NCI-H1417 (cell line): Measurements from ENCODE around the gene TPRG1.

ENCODE experiments used
- DNase-seq, 3 experiments: peaks; one replicate each; lab custom pipeline; 2025; lab: John Stamatoyannopoulos, UW

TPRG1 gene

DNA sequence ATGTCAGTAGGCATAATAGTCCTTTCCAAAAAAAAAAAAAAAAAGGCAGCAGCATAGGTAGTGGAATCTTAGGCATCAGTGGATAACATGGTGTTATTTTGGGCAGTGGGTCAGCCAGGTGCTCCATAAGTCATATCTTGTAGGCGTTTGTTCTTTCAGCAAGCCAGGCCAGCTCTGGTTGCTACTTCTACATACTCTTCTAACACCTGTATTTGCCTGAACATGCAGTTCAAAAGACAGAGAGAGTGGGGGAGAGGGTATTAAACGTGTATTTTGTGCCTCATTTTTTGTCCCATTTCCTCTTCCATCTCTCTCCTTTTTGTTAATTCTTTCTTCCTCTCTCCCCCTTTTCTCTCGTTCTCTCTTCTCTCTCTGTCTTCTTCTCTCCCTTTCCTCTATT lies 110.4 kb downstream of the TPRG1 start:
- DNase-seq = no peak

DNA sequence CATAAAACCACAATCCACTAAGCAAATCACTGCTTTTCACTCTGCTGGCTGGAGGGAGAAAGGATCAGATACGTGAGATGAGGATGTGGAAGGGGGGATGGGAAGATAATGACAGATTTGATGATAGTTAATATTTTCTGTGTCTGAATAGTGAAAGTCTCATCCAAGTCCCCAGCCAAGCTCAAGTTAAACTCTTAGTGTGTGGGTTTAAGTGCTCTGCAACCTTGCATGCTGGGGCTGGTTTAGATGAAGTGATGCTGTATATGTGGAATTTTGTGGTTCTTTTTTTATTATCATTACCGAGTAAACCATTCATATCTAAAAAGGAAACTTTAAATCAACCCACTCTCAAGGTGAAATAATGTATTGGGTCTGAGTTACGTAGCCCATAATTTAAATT lies 111.0 kb downstream of the TPRG1 start:
- DNase-seq = no peak

DNA sequence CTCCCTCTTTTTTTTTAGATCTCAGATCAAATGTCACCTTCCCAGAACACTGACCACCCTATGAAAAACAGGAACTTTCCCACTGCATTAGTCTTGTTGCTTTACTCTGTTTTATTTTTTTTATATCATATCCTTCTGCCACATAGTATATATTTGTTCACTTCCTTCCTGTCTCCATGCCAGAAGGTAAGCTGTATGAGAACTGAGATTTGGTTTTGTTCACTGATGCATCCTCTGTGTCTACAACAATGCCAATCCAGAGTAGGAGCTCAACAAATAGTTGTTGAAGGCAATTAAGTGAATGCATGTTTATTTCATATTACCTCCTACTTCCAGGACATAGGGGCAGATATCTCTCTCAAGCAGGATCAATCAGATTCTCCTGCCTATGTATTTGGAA lies 114.4 kb downstream of the TPRG1 start:
- no peak for DNase-seq

DNA sequence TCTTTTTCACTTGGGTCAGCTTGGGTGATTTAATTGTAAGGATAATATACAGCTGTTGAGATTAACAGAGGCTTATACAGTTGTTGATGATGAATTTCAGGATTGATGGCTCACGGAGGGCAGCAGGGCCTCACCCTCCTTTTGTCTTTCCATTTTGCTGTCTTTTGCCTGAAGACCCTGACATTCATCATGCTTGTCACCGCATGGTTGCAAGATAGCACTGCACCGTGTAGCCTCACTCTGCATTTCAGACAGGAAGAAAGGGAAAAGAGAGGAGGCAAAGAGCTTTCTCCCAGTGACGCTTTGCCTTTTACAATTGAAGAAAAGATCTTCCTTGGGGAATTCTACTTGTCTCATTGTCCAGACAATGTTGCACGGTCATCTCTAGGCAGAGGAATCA lies 115.1 kb downstream of the TPRG1 start:
- no peak for DNase-seq

DNA sequence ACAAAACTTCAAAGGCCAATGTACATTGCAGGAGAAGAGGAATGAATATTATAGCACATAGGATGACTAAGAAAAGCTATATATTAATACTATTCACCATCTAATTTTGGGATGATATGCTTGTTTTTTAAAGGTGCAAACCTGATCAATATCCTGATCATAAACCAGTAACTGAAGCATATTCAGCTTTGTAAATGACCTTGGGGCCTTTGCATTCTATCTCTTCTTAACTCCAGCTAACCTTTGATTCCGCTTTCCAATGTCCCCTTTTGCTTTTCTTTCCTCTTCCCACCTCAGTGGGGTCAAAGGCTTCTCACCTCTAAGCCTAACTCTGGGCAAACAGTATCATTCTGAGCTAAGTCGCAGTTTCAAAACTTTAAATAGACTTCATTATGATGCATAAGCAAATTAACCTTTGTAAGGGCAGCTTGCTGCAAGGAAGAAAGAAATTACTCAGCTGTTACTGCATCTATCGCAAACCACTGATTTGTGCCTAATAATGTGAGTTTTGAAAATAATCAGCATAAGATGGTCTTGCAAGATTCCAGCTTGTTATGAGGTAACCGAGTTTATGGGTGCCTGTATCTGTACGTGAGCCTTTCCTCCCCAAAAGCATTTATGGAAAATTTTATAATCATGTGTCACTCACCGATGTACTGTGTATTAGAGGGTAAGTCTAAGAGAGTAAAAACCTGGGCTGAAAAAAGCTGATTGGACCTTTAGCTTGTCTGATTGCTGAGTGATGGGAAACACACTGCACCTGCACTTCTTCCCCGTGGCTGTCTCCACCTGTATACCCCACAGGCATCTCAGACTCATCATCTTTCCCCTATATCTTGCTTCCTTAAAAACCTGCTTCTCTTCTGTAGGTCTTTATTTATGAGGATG lies 116.8 kb downstream of the TPRG1 start:
- DNase-seq = peak in 1 of 3 experiments; percentile 43

DNA sequence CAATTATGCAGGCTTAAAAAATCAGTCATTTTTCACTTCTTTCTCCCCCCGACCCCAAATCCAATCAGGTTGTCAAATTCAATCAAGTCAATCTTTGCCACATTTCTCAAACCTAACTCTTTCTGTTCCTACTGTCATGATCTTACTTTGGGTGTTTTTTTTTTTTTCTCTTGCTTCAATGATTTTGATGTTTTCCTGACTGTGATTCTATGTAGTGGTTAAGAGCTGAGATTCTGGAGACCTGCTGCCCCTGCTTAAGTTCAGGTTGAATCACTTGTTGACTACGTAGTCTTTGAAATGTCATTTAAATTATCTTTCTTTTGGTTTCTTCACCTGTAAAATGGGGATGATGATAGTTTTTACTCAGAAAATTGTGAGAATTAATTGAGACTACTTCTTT lies 117.5 kb downstream of the TPRG1 start:
- no peak for DNase-seq

DNA sequence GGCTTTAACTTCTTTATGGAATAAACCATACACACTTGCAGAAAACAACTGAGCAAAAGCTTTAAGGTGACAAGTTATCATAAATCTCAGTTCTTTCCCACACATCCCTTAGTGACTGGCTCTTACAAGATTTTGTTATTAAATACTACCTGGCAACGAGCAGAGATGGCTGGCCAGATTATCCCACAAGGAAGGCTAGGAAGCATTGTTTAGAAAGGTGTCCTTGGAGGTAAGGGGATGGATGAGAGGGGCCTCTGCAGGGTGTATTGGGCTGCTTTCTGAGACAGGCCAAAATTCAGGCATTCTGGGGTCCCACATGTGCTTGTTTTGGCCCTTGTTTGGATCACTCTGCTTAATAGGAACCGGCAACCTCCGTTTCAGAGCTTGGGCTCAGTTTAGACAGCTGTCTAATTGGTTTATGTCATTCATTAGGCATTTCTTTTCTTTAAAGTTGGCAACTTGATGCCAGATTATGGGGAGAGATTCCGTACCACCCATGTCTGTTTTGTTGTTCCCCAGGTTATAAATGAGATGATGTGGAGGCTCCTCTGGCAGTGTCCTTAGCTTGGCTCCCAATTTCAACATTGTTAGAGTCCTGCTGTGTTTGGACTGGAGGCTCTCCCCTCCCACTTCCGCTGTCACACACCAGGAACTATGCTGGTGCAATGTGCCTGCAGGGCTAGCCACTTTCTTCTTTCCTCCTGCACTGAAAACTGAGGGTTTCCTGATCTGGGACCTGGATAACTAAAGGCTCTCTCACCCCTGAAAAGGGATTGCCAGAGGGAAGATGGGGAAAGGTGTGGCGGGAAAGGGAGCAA lies 121.1 kb downstream of the TPRG1 start:
- no peak for DNase-seq

DNA sequence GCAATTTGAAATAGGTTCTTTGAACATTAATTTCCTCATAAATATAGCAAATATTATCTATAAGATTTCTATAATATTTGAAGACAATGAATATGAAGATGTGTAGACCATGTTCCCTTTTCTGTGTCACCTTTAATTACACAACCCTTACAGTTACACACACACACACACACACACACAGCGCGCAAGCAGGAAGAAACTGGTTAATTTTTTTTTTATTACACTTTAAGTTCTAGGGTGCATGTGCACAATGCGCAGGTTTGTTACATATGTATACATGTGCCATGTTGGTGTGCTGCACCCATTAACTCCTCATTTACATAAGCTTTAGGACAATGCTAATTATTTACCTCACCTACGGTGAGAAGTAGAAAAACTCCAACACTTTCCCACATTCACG lies 122.9 kb downstream of the TPRG1 start:
- DNase-seq = no peak

DNA sequence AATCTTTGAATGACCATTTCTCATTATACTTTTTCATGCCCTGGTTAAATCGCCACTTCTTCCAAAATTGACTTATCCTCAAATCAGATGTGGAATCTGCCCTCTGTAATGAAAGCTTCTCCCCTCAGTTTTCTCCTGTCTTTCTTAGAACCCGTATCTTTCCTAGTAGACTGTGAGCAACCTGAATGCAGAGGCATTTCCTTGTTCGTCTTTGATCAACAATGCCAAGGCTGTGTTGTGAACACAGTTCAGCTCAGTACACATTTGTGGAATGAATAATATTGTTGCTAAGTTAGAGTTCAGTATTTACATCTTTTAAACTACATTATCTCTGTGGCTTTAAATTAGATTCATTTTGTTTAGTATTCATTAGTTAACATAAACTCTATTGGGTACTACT lies 123.3 kb downstream of the TPRG1 start:
- DNase-seq = no peak

DNA sequence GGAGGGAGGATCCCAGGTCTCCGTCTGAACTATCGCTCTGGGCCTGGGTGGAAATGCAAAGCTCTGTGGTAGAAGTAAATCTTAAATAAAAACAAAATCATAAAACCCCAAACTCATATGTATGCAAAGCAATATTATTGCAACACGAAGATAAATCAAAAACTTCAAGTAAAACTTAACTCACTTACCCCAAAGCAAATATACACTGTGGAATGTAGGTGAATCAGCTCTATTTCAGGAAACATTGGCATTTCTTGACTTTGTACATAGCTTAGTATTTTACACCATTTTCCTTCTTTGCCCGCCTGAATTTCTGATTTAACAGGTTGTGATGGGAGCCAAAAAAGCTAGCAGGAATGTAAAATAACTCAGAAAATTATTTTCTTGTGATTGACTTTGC lies 126.2 kb downstream of the TPRG1 start:
- no peak for DNase-seq

DNA sequence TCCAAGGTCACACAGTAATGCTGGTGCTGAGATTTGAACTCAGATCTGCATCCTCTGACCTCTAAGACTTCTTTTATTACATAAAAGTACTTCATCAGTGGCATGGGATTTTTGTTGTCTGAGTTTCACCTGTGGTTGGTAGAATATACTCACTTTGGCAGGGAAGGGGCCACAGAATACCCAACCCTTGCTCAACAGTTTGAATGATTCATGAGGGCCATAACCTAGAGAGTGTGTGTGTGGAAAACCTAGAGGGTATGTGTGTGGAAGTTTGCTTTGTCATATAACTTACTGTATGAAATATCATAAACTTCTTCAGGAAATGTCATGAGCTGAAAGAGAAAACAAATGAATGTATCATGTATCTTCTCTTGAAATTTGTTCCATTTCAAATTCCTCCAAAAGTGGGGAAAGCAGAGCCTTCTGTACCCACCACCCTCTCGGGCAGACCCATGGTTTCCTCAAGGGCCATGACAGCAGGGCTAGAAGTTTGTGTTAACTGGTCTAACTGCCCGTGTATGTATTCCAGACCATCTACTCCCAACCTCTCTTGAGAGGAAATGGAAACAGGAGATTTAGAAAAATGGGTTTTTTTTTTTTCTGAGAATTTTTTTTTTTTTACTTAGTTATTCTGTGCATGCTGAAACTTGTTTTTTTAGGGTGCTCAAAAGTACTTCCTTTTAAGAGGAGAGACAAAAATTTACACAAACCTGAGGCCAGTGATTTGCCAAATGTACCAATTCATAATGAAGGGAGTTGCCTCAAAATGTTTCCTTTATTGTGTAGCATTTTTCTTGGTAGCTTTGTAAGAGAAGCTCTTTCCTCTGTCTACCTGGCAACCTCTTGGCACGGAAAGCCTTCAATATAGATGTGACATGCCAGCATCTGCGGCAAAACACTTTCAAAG lies 127.0 kb downstream of the TPRG1 start:
- DNase-seq = no peak

DNA sequence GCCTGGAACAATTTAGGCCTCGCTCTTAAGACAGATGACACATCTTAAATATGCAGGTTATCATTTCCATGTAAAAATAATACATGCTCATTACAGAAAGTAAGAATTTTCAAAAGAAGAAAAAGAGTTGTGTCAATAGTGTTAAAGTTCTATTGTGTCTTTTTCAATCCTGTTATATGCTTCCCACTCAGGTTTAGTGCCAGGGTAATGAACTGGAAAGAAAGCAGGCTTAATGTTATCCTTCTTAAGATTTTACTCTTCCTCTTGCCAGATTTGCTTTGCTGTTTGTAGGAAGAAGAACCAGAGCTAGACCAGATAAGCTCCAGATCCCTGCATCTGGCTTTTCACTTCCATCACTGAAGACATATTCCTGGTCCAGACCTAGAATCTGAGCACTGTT lies 128.6 kb downstream of the TPRG1 start:
- no peak for DNase-seq

DNA sequence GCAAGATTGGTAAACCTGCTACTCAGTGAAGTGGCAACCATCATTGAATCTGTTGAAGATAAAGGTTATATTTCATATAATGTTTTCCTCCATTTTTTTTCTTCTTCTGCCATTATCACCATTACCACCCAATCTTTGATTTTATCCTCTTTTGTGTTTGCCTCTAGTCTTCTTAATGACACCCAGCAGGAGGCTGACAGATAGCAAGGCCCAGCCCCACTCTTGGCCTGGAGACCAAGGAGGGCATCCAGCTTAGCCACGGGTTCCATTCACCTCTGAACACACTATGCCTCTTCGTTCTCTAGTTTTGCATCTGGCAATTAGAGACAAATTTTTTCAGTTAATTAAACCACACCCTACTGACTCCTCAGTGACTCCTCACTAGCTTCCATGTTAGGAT lies 129.7 kb downstream of the TPRG1 start:
- no peak for DNase-seq

DNA sequence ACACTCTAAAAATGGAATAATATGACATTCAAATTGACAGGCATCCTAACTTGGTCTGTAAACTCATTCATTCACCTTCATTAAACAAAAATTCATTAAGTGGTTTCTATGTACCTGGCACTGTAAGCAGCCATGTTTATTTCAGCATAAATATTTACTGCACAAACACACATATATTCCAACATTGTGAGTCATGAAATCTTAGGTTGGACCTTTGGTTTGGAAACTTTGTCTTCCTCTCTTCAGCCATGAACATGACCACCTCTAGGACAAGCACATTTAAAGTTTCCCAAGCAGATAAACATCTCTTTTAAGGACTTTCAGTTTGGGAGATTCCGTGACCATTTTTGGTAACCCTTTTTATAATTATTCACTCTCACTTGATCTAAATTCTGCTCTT lies 131.8 kb downstream of the TPRG1 start:
- no peak for DNase-seq

DNA sequence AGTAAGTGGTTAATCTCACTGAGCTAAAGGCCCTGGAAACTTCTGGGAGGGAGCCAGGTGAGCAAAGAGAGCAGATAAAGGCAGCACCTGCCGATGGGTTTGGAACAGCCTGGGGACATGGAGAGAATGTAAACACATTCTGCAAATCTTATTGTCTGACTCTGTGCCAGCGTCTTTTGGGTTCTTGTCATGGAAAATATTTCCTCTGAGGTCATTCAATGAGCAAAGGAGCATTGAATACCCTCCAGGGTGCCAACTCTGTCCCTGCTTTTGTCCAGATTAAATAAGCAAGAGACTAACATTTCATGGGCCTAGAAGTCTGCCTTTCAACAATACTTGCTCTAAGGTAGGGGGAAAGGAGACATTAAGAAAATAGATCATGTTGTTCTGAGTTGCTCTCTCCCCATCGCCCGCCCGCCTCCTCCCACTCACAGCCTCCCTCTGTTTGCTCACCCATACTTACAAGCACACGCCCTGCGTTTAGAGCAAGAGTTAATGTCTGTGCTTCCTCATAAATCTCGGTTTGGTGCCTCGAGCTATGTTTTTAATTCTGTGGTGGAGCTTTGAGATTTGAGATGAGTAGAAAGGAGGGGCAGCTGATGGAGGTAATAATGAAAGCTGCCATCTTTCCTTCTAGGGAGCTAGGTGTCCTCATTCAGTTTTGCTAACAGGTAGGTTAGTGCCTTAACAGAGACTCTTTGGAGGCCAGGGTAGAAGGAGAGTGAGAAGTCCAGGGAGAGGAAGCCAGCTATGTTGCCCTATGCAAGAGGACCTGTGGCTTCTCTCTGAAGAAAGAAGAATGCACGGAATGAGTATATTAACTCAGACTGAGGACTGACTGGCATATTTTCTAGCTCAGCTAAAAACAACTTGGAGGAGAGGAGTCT lies 132.9 kb downstream of the TPRG1 start:
- peak; percentile 86 to 99 (median 97) for DNase-seq

DNA sequence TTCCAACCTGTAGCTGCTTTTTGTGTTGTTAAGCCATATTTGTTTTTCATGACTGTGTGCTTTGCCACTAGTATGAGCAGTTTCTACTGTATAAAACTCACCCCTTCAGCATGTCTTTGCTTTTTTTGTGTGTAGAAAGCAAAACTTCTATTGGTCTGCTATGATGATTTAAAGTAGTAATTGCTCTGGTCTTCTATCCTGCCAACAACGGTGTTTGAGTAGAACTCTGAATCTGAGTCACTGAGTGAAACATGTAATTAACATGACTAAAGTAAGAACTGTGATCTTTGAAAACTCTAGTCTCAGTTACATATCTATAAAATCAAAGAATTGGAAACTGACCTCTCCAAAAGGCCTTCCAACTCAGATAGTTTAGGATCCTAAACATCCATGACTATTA lies 133.6 kb downstream of the TPRG1 start:
- DNase-seq = no peak

DNA sequence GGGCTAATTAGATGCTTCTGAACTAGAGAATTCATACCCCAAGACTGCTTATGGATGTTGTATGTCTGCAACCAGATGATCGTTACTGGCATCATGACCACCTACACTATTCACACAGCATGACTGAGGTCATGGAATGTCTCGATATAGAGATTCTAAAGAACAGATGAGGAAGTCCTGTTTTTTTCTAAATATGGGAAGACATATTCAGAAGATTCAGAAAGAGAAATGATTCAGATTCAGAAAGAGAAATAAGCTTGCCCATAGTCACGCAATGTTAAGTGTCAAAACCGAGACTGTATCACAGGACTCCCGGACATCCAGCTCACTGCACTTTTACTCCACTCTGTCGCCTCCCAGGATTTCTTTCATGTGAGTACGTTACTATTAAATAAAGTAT lies 136.2 kb downstream of the TPRG1 start:
- DNase-seq = no peak

DNA sequence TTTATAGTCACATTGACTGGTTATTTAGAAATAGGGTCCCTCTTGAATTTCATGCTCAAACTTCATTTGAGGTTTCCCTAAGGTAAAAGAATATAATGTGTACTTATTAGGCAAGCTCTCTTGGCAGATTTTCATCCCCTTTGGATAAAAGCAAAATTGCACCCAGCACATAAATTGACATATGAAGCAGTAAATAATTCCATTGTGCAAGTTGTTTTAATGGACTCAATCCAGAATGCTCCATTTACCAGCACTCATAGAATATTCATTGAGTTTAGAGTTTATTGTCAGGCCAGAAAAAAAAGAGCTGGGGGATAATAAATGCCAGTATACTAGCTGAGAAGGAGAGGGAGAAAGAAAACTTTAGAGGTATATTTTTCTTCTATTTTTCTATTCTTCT lies 136.8 kb downstream of the TPRG1 start:
- DNase-seq = no peak

DNA sequence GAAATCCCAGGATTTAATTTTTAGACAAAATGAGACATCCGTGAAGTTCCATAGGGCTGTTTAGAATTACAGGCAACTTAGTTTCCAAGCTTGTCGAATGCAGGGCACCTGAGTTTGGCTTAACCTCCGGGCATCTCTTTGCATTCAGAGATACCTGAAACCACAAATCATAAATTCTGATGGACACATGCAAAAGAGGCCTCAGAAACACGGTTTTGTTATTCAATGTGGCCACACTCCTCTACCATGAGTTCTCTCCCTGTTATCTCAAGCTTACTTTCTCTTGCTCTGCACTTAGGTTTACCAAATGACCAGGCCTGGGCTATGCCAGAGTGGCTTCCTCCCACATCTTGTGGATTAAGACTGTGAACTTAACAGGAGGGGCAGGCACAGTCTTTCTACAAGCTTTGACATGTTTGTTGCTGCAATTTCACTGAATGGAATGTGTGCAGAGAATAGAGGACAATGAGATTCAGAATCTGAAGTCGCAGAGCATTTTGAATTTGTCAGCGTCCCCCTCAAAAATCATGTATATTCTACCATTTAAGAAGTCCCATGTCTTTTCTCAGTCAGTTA lies 137.7 kb downstream of the TPRG1 start:
- no peak for DNase-seq

DNA sequence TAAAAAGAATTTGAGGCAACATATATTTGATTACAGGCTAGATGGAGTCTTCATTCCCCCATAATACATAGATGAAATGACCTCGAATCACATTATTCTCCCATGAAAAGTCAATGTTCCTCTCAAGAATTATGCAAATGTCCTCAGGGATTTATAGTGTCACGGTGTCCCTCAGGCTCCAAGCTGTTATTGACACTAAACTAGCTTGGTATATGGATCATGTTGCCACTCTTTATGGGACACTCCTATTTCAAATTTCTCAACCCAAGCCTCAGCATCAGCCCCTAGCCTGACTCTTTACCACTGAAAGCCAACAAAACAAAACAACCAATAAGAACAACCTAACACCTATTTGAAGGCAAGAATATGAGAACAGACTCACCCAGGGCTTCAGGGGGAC lies 139.8 kb downstream of the TPRG1 start:
- no peak for DNase-seq

DNA sequence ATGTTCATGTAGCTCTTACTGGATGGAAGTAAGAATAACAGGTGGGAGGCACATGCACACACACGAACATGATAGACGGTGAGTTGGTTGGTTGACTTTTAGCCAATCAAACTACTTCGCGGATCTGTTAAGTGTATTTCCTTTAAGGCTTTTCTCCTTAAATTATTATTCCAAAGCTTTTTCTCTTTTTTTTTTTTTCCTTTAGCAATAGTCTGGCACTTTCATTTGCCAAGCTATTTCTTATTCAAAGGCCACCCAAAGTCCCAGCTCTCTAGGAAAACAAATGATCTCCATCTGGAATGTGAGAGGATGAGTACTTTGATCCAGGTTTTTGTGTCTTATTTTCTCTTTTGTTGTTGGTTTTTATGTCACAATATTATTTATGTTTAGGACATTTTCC lies 141.1 kb downstream of the TPRG1 start:
- DNase-seq = no peak
